BJ (cell line): ENCODE results near the gene DPP10. TPM values are rescaled to one million over a fixed set of nuclear protein-coding genes. Genes with fewer than 3 reads are reported as not detected.

Source experiments
- CTCF ChIA-PET: fragments of 350-600 bp; formaldehyde crosslinking; extraction: SDS; loops from one replicate; lab custom pipeline; 2021; ENCODE audit warnings: antibody characterized with exemption, inconsistent platforms; lab: Yijun Ruan, JAX
- POLR2A ChIA-PET: fragments of 300-600 bp; sonication (Branson Sonifier 250); formaldehyde crosslinking; extraction: SDS; loops from one replicate; lab custom pipeline; 2021; ENCODE audit warnings: antibody characterized with exemption; lab: Charles Lee
- DNase-seq: peaks from one replicate; pipeline ENCODE4 v3.0.0-alpha.2; 2011; ENCODE audit warnings: low read depth
- H3K27me3 ChIP-seq: 2 replicates; pipeline ENCODE4 v1.6.0; 2011; ENCODE audit warnings: low read length; ENCODE audit not compliant: control insufficient read depth, insufficient read depth
- H3K36me3 ChIP-seq: 2 replicates; pipeline ENCODE4 v1.5.1; 2011; ENCODE audit warnings: low read length; ENCODE audit not compliant: control insufficient read depth, insufficient read depth
- H3K4me3 ChIP-seq: 2 replicates; pipeline ENCODE4 v1.5.1; 2011; ENCODE audit warnings: low read depth, mild to moderate bottlenecking, control low read depth, low read length
- CTCF ChIP-seq: IDR thresholded peaks from 2 replicates; pipeline ENCODE4 v1.5.1; 2011; ENCODE audit warnings: low read depth, mild to moderate bottlenecking, control low read depth, inconsistent platforms, low read length, moderate library complexity; ENCODE audit not compliant: insufficient read depth
- polyA plus RNA-seq: library from polyadenylated mRNA; depleted of rRNA; stranded (reverse); fragments of >200 nt; gene quantifications from 2 replicates; pipeline ENCODE4 v1.2.3, GENCODE V29; 2011

DPP10 gene
- polyA plus RNA-seq, 1 experiment, result not detected

GRCh38 chr2:114843963-114844362 is 401.5 kb downstream of the DPP10 start:
- Histone ChIP-seq H3K36me3 (no peaks in the 10 kb centered on the region), H3K4me3 (no peak overlapping the region), H3K27me3 (no peaks in the 10 kb centered on the region)
- ChIA-PET POLR2A (no interaction called here), CTCF (no interaction called here)
- TF ChIP-seq CTCF, result no peak
- no peak for DNase-seq

- Histone ChIP-seq H3K36me3 (no peaks in the 10 kb centered on the region), H3K4me3 (no peak overlapping the region), H3K27me3 (no peaks in the 10 kb centered on the region)
- ChIA-PET POLR2A (no interaction called here), CTCF (no interaction called here)
- DNase-seq, result no peak
- no peak for TF ChIP-seq CTCF
Measured at GRCh38 chr2:114857196-114857595, 414.8 kb downstream of the DPP10 start.

GRCh38 chr2:114859726-114860510 is 417.5 kb downstream of the DPP10 start:
- Histone ChIP-seq H3K27me3 (no peaks in the 10 kb centered on the region), H3K36me3 (no peaks in the 10 kb centered on the region), H3K4me3 (no peak overlapping the region)
- ChIA-PET CTCF (no interaction called here), POLR2A (no interaction called here)
- no peak for TF ChIP-seq CTCF
- no peak for DNase-seq

- POLR2A ChIA-PET, result no interaction called here
- CTCF ChIA-PET, result no interaction called here
- H3K4me3 ChIP-seq, result no peak overlapping the region
- H3K27me3 ChIP-seq, result no peaks in the 10 kb centered on the region
- no peak for TF ChIP-seq CTCF
- DNase-seq, result no peak
- H3K36me3 ChIP-seq, result no peaks in the 10 kb centered on the region
Measured at GRCh38 chr2:114862243-114862642, 419.8 kb downstream of the DPP10 start.

GRCh38 chr2:114864901-114865300 is 422.5 kb downstream of the DPP10 start:
- POLR2A ChIA-PET, result no interaction called here
- CTCF ChIA-PET, result no interaction called here
- TF ChIP-seq CTCF, result no peak
- H3K4me3 ChIP-seq, result no peak overlapping the region
- DNase-seq, result no peak
- no peaks in the 10 kb centered on the region for H3K36me3 ChIP-seq
- H3K27me3 ChIP-seq, result no peaks in the 10 kb centered on the region
